ENCODE data around the gene C2orf76. TPM values are rescaled to one million over a fixed set of nuclear protein-coding genes. Genes with fewer than 3 reads are reported as not detected.

The C2orf76 gene
- total RNA-seq, 1 donor, result 8.6 TPM

DNA sequence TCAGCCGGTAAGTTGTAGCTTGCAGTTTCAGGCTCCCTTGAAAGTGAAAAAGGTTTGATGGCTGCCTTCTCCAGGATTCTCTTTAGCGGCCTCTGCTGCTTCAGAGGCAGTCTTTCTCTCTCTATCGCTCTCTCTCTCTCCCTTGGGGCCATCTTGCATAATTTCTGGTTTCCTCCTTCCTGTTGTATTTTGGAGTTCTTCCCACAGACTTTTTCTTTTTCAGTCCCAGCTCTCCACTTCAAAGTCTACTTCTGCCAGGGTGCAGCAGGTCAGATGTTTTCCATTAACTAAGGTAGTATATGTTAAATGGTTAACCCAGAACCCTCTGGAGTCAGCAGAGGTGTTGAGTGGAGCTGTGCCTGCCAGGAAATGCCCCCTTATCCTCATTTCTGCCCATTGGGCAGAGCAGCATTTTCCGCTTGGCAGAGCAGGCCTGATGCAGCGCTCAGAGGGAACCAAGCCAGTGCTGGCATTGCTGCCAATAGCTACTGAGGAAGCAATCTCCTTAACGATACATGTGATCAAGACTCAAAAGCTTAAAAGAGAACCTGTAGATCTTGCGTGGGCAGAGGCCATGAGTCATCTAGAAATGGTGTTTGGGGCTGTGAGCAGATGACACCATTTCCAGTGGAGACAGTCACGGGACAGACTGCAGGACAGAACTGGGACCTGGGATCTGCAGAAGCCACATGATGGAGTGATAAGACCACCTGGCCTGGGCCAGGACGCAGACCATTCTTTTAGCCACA is 20.9 kb upstream of the C2orf76 start:
- peak; percentile 71 for DNase-seq (ENCODE audit: low read depth)
- no peak overlapping the region for H3K4me3 ChIP-seq (ENCODE audit: low read depth, low read length)
- TF ChIP-seq, protein P1, sequence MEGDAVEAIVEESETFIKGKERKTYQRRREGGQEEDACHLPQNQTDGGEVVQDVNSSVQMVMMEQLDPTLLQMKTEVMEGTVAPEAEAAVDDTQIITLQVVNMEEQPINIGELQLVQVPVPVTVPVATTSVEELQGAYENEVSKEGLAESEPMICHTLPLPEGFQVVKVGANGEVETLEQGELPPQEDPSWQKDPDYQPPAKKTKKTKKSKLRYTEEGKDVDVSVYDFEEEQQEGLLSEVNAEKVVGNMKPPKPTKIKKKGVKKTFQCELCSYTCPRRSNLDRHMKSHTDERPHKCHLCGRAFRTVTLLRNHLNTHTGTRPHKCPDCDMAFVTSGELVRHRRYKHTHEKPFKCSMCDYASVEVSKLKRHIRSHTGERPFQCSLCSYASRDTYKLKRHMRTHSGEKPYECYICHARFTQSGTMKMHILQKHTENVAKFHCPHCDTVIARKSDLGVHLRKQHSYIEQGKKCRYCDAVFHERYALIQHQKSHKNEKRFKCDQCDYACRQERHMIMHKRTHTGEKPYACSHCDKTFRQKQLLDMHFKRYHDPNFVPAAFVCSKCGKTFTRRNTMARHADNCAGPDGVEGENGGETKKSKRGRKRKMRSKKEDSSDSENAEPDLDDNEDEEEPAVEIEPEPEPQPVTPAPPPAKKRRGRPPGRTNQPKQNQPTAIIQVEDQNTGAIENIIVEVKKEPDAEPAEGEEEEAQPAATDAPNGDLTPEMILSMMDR (IDR thresholded peaks at IDR 0.05; ENCODE audit: insufficient read depth, low read depth, low read length), result peak; percentile 33

DNA sequence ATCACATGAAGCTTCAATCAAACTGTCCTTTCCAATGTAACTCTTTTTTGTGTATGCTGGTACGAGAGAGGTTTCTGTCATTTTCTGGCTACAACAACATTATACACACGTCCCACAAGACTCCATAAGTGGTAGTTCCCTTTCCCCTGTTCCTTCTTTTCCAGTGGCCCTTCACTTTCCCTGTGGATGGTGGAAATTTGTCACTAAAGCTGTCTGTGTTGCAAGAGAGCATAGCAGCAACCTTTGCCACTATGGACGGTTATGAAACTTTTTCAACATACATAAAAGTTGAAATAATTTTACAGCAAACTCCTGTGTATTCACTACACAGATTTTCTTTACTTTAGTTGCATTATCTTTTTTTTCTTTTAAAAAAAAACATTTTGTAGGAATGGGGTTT is 18.8 kb upstream of the C2orf76 start:
- DNase-seq (ENCODE audit: low read depth), result no peak
- no peak overlapping the region for H3K4me3 ChIP-seq (ENCODE audit: low read depth, low read length)
- TF ChIP-seq, protein P1 (IDR thresholded peaks at IDR 0.05; ENCODE audit: insufficient read depth, low read depth, low read length), result no peak

DNA sequence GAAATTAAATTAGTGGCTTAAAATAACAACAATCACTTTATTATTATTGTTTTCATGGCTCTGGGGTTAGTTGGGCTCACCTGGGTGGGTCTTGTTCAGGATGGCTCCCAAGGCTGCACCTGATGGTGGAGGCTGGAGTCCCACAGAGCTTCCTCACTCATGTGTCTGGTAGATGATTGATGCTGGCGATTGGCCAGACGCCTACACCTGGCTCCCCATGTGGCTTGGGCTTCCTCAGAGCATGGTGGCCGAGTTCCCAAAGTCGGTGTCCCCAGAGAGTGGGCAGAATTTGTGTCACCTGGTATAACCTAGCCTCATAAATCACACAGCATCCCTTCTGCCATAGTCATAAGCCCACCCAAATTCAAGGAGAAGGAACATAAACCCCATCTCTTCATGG is 18.3 kb upstream of the C2orf76 start:
- H3K4me3 ChIP-seq (ENCODE audit: low read depth, low read length), result no peak overlapping the region
- DNase-seq (ENCODE audit: low read depth), result no peak
- TF ChIP-seq, protein P1 (IDR thresholded peaks at IDR 0.05; ENCODE audit: insufficient read depth, low read depth, low read length), result no peak

DNA sequence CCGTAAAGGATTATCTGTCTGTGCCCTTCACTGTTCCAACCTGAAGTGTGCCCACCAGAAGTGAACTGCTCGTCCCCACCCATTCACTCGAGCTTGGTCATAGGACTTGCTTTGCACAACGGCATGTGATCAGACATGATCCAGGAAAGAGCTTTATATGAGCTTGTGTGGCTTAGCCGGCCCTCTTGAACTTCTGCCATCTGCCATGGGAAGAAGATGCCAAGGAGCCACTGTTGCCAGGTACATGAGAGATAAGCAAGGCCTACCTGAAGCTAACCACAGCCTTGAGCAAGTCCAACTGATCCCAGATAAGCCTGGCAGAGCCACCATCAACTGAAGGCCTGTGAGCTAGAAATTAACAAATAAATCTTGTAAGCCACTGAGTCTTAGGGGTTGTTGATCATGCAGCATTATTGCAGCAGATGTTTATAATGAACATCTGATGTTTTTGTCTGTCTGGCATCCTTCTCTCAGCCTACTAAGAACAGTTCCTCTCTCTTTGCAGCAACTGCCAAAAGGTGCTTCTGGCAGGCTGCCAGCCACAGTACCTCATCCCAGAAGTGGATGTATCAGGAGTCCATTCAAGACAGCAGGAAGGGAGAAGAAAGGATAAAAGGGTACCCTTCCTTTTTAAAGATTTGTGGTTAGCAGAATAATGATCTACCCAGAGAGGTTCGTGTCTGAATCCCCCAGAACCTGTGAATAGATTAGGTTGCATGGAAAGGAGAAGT is 16.9 kb upstream of the C2orf76 start:
- TF ChIP-seq, protein P1 (IDR thresholded peaks at IDR 0.05; ENCODE audit: insufficient read depth, low read depth, low read length), result no peak
- DNase-seq (ENCODE audit: low read depth), result no peak

DNA sequence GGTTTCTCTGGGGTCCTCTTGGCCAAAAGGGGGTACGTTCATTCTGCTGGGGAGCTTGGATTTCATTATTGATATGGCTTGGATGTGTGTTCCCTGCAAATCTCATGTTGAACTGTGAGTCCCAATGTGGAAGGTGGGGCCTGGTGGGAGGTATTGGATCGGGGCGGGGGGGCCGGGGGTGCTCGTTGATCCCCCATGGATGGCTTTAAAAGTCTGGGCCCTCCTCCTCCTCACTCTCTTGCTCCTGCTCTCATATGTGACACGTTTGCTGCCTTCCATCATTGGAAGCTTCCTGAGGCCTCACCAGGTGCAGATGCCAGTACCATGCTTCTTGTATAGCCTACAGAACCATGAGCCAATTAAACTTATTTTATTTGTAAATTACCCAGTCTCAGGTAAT is 11.9 kb upstream of the C2orf76 start:
- no peak for DNase-seq (ENCODE audit: low read depth)
- TF ChIP-seq, protein P1 (IDR thresholded peaks at IDR 0.05; ENCODE audit: insufficient read depth, low read depth, low read length), result no peak
- H3K4me3 ChIP-seq (ENCODE audit: low read depth, low read length), result no peak overlapping the region

More for the DNA sequence above, 16.9 kb upstream of the C2orf76 start:
- H3K4me3 ChIP-seq (ENCODE audit: low read depth, low read length), result no peak overlapping the region

DNA sequence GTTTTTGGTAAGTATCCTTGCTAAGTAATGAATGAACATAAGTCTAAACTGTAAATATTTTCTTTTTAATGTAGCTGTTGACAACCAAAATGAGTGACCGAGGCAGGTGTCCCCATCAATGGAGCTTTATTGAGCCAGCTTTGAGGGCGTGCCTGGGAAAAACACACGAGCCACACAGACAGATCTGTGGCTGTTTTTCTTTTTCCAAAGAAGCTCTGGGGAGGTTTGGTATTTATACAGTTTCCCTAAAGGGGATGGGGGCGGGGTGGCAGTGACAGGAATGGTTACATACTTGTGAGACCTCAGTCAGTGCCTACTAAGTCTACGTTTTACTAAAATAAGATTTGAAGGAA is 11.3 kb upstream of the C2orf76 start:
- no peak overlapping the region for H3K4me3 ChIP-seq (ENCODE audit: low read depth, low read length)
- DNase-seq (ENCODE audit: low read depth), result no peak
- TF ChIP-seq, protein P1 (IDR thresholded peaks at IDR 0.05; ENCODE audit: insufficient read depth, low read depth, low read length), result no peak
